ENCODE measurements around the gene SNX1.

The SNX1 gene

GRCh38 chr15:64089543-64090280 is 6.1 kb upstream of the SNX1 start:
- CTCF ChIA-PET, result interaction anchor here (0.6 kb wide), 1 partner anchor 336 kb away, joined by 4 read pairs; no protein-coding TSS in a partner anchor
- no peaks in the 10 kb centered on the region for H3K9me3 ChIP-seq (ENCODE audit: control insufficient read depth, insufficient read depth, low read depth, low read length)
- TF ChIP-seq PATZ1 (tag by site-specific recombination; IDR thresholded peaks at IDR 0.05), result no peak
- no peak for TF ChIP-seq ZNF146 (tag by site-specific recombination; IDR thresholded peaks at IDR 0.05)
- TF ChIP-seq ZXDB (tag by site-specific recombination; IDR thresholded peaks at IDR 0.05), result no peak
- no peak for TF ChIP-seq BCL11A (tag by site-specific recombination; IDR thresholded peaks at IDR 0.05; ENCODE audit: low read depth)
- TF ChIP-seq ZNF140 (tag by site-specific recombination; IDR thresholded peaks at IDR 0.05), result no peak
- no peak for TF ChIP-seq ZNF174 (tag by site-specific recombination; IDR thresholded peaks at IDR 0.05)
- TF ChIP-seq INSM2 (tag by site-specific recombination; IDR thresholded peaks at IDR 0.05), result no peak
- no peak for TF ChIP-seq ATF2 (tag by site-specific recombination; IDR thresholded peaks at IDR 0.05; ENCODE audit: low read depth)
- TF ChIP-seq PRDM10 (tag by site-specific recombination; IDR thresholded peaks at IDR 0.05), result no peak
- no peak for TF ChIP-seq RBAK (tag by site-specific recombination; IDR thresholded peaks at IDR 0.05)
- TF ChIP-seq, protein P1, sequence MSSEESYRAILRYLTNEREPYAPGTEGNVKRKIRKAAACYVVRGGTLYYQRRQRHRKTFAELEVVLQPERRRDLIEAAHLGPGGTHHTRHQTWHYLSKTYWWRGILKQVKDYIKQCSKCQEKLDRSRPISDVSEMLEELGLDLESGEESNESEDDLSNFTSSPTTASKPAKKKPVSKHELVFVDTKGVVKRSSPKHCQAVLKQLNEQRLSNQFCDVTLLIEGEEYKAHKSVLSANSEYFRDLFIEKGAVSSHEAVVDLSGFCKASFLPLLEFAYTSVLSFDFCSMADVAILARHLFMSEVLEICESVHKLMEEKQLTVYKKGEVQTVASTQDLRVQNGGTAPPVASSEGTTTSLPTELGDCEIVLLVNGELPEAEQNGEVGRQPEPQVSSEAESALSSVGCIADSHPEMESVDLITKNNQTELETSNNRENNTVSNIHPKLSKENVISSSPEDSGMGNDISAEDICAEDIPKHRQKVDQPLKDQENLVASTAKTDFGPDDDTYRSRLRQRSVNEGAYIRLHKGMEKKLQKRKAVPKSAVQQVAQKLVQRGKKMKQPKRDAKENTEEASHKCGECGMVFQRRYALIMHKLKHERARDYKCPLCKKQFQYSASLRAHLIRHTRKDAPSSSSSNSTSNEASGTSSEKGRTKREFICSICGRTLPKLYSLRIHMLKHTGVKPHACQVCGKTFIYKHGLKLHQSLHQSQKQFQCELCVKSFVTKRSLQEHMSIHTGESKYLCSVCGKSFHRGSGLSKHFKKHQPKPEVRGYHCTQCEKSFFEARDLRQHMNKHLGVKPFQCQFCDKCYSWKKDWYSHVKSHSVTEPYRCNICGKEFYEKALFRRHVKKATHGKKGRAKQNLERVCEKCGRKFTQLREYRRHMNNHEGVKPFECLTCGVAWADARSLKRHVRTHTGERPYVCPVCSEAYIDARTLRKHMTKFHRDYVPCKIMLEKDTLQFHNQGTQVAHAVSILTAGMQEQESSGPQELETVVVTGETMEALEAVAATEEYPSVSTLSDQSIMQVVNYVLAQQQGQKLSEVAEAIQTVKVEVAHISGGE (tag by site-specific recombination; conservative IDR thresholded peaks at IDR 0.05; ENCODE audit: low read depth), result no peak
- no peak for TF ChIP-seq ZNF350 (tag by site-specific recombination; IDR thresholded peaks at IDR 0.05)
- no peak for TF ChIP-seq FEZF1 (tag by site-specific recombination; IDR thresholded peaks at IDR 0.05)
- no peak for TF ChIP-seq ZNF221 (tag by site-specific recombination; IDR thresholded peaks at IDR 0.05; ENCODE audit: borderline replicate concordance)
- no peak for TF ChIP-seq ZNF560 (tag by site-specific recombination; IDR thresholded peaks at IDR 0.05; ENCODE audit: borderline replicate concordance)
- TF ChIP-seq GFI1B (tag by site-specific recombination; IDR thresholded peaks at IDR 0.05), result no peak
- no peak overlapping the region for H3K4me3 ChIP-seq (ENCODE audit: low read depth, low read length)
- H3K27ac ChIP-seq (ENCODE audit: extremely low read depth, low read depth, low read length), result no peak overlapping the region
- H3K4me1 ChIP-seq (ENCODE audit: control insufficient read depth, insufficient read depth, low read length), result no peaks in the 10 kb centered on the region; the same call in 1 of the 2 replicates
- POLR2A ChIA-PET, result no interaction called here
- peaks cover 13 to 31% of the 10 kb centered on the region in 2 experiments for H3K36me3 ChIP-seq (ENCODE audit: control insufficient read depth in 2 of 2, insufficient read depth in 1 of 2, low read length in 2 of 2)

All from HEK293 (cell line).